Dedifferentiated amniotic fluid mesenchymal stem cell (primary cell): ENCODE measurements around the gene FSIP1.

Source experiments
- DNase-seq: peaks from one replicate; pipeline ENCODE4 v3.0.0-alpha.2; 2016; ENCODE audit errors: extremely low spot score

FSIP1 gene

DNA sequence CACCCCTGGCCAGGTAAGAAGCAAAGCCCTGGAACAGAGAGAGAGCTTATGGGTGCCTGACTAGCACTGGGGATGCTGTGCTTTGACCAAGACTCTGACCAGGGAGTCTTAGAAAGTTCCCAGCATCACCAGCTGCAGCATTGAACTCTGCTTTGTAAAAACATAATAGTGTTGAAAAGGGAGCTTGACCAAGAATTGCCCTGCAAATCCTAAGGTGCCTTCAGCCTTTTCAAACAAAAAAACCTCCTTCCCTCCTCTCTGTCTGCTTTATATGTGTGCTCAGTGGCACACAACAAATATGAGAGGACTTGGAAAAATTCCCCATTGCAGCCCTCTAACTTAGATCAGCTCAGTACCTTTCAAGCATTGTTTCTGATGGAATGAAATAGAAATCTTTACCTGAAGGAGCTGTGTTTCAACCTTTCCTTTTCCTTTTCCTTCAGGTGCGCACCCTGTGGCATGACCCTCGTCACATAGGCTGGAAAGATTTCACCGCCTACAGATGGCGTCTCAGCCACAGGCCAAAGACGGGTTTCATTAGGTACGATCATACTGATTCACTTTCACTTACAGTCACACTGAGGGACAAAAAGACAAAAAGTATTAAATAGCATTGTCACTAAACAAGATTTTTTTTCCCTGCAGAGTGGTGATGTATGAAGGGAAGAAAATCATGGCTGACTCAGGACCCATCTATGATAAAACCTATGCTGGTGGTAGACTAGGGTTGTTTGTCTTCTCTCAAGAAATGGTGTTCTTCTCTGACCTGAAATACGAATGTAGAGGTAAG is 188.8 kb downstream of the FSIP1 start:
- no peak for DNase-seq

DNA sequence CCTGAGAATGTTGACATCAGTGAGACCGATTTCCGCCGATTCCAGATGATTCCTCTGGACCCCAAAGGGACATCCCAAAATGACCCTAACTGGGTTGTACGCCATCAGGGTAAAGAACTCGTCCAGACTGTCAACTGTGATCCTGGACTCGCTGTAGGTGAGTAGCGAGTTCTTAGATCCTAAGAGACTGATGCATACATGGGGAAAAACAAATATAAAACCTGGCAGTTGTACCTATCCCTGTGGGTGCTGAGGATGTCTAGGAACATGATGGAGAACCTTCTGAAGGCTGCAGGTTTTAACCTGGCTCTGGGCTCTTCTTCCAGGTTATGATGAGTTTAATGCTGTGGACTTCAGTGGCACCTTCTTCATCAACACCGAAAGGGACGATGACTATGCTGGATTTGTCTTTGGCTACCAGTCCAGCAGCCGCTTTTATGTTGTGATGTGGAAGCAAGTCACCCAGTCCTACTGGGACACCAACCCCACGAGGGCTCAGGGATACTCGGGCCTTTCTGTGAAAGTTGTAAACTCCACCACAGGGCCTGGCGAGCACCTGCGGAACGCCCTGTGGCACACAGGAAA is 189.5 kb downstream of the FSIP1 start:
- peak; percentile 18 for DNase-seq

DNA sequence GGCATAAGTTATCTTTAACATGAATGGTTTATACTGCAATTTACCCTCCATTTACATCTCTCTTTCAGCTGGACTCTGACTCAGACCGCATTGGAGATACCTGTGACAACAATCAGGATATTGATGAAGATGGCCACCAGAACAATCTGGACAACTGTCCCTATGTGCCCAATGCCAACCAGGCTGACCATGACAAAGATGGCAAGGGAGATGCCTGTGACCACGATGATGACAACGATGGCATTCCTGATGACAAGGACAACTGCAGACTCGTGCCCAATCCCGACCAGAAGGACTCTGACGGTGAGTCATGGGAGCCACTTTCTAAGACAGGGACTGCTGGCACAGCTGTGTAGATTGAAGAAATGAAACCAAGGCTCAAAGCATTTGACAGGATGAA is 190.1 kb downstream of the FSIP1 start:
- peak; percentile 38 for DNase-seq

DNA sequence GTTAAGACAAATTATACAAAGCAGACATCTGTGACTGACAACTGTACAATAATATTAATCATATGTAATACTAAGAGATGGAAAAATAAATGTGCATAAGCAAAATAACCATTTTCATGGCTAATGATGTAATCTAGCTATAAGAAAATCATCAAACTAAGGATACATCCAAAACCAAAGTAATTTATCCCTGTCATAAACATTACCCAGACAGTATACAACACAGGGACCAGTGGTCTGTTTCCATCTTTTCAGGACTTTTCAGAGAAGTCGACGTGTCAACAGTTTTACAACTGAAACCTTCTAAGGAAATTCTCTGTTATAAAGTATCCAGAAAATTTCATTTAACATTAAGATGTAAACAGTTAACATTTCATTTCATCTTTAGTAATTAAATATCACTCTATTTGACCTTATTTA is 190.7 kb downstream of the FSIP1 start:
- peak; percentile 49 for DNase-seq

DNA sequence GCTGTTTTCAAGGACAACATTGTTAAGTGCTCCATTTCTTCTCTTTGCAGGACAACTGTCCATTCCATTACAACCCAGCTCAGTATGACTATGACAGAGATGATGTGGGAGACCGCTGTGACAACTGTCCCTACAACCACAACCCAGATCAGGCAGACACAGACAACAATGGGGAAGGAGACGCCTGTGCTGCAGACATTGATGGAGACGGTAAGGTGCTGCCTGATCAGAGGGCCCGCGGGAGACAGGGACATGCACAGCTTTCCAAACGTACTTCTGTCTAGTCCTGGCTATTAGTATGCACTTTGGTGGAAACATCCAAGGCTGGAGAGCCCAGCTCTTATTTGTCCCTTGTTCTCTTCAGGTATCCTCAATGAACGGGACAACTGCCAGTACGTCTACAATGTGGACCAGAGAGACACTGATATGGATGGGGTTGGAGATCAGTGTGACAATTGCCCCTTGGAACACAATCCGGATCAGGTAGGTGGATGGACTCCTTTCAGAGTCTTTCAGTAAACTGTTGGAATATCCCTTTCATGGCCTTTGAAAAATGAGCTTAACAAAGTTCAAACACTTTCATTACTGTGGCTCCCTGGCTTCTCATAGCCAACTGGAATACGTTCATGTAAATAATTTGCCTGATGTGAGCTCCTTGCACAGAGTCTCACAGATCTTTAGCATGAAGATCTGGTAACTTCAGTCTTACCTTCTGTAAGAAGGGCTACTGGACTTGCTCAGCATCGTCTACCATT is 191.3 kb downstream of the FSIP1 start:
- DNase-seq, result peak; percentile 16

DNA sequence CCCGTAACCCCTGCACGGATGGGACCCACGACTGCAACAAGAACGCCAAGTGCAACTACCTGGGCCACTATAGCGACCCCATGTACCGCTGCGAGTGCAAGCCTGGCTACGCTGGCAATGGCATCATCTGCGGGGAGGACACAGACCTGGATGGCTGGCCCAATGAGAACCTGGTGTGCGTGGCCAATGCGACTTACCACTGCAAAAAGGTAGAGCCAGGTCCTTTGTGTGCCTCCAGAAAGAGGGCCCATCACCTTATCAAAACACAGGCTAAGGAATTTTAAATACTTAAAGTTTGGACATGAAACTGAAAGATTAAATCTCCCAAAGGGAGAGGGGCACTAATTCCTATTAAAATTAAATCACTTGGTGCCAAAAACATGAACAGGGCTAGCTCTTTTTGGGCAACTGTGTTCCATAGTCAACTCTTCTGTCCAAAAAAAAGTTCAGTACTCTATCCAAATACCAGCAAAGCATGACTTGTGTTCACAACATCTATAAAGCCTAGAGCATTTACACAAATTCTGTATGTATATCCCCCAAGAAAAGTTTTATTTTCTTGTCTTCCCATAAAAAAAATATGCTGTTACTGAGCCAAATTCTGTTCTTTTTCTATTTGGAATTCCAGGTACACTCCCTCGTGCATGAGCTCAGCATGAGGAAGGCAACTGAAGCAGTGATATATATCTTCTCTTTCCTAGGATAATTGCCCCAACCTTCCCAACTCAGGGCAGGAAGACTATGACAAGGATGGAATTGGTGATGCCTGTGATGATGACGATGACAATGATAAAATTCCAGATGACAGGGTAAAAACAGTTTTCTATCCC is 192.6 kb downstream of the FSIP1 start:
- peak; percentile 31 for DNase-seq

DNA sequence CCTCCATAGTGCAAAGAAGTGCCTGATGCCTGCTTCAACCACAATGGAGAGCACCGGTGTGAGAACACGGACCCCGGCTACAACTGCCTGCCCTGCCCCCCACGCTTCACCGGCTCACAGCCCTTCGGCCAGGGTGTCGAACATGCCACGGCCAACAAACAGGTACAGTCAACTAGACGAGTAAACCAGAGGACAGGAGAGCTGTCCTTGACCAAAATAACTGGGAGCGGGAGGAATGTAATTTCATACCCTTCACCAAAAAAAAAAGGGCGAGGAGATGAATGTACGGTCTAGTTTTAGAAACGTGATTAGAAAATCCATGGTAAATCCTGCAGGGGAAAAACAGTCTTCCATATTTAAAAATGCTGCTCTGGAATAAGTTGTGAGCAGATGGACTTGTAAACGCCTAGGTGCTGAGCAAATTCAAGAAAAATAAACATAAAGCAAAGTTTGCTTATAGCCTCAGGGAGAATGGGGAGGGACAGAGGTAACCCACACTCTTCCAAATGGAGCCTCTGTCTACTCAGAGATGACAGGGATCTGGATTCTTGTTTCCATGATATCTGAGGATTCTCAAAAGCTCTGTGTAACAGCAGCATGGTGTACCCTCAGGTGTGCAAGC is 193.3 kb downstream of the FSIP1 start:
- DNase-seq, result peak; percentile 16

DNA sequence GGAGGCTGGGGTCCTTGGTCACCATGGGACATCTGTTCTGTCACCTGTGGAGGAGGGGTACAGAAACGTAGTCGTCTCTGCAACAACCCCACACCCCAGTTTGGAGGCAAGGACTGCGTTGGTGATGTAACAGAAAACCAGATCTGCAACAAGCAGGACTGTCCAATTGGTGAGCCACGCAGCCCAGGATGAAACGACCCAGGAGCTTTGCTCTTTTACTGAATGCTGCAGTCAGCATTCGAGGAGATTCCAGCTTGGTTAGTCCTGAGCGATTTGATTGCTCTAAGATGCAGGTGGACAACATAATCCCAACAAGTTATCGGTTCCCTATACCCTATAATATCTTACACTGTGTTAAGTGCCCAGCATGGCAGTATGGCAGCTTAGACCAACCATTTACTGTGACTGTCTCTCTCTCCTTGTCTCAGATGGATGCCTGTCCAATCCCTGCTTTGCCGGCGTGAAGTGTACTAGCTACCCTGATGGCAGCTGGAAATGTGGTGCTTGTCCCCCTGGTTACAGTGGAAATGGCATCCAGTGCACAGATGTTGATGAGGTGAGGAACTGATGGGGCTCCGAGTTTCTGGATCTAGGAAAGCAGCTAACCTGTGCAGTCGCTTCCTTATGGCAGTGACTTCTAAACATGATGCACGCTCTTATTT is 194.0 kb downstream of the FSIP1 start:
- DNase-seq, result peak; percentile 17

DNA sequence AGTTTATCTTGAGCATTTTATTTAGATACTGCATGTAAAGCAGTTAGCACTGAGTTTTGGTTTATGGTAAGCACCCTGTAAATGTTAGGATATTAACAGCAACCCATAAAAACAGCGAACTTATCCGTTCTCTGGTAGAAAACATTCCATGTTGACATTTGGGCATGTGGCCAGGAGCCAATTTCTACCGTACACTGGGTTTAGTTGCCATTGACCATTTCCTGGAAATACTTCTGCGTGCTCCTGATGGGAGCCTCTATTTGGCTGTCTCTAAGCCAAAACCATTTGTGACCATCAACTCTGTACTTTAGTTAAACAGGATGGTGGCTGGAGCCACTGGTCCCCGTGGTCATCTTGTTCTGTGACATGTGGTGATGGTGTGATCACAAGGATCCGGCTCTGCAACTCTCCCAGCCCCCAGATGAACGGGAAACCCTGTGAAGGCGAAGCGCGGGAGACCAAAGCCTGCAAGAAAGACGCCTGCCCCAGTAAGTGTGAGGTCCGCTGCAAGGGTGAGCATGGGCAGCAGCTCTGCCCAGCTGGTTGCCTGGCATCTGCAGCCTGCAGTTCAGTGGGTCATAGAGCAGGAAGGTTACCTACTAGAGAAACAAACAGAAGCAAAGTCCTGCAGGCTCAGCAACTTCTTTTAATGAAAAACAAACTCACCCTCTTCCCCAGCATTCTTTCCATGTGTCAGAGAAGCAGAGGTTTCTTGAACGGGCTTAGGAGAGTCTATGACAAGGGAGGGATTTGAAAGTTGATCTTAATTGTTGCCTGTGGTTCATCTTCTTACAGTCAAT is 194.7 kb downstream of the FSIP1 start:
- peak; percentile 44 for DNase-seq

DNA sequence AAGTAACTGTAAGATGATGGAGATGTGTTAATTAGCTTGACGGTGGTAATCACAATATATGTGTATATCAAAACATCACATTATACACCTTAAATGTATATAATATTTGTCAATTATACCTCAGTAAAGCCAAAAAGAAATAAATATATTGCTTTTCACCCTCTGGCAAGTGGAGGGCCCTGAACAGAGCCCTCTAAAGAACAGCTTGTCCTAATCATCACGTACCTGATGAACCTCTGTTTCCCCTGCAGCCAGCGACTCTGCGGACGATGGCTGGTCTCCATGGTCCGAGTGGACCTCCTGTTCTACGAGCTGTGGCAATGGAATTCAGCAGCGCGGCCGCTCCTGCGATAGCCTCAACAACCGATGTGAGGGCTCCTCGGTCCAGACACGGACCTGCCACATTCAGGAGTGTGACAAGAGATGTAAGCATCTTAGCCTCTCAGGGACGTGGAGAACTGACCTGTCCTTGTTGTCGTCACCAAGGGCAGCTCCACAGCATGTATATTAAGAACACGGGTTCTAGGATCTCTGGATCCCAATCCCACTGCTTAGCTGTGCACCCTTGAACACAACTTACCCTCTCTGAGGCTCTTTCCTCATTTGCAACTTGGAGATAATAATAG is 195.4 kb downstream of the FSIP1 start:
- DNase-seq, result peak; percentile 28

DNA sequence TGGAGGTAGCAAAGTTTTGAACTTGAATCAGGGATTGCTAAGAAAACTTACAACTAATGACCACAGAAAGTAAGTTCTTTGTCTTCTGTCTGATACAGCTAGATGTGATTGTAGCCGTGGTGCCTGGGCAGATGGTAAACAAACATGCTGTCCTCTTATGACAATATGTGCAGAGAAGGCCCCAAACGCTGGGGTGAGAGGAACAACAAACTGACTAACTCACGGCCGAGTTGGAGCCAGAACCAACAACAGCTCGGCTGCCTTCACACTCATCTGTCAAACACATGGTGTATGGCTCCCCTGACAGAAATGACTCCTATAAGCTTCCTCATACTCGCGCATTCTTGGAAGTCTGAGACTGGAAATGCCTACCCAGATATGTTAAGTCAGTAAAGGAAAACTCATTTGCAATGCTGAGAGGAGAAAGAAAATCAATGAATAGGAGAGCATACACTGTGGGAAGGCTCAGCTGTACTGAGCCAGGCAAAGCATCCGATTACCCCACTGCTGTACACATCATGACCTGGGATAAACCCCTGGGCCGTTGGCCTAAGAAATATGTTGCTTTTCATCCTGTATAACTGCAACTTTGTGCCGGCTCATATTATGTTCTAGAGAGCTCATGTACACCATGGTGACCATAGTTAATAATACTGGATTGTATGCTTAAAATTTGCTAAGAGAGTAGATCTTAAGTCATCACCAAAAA is 196.1 kb downstream of the FSIP1 start:
- DNase-seq, result peak; percentile 49

DNA sequence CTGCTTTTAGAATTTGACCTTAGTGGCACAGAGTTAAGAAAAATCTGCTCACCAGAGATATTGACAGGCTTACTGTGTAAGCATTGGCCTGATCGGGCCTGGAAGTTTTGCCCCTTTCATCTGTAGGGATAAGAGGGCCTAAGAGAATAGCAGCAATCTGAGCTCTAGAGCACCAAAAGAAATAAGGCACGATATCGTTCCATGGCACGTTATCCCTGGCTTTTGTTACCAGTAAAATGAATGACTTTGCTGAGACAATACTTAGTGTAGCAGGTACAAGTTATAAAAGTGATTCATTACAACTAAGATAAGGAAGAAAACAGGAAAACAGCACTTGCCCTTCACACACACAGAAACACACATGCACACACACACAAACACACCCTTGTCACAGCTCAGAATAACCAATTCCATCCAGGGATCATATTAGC is 196.8 kb downstream of the FSIP1 start:
- peak; percentile 14 for DNase-seq

DNA sequence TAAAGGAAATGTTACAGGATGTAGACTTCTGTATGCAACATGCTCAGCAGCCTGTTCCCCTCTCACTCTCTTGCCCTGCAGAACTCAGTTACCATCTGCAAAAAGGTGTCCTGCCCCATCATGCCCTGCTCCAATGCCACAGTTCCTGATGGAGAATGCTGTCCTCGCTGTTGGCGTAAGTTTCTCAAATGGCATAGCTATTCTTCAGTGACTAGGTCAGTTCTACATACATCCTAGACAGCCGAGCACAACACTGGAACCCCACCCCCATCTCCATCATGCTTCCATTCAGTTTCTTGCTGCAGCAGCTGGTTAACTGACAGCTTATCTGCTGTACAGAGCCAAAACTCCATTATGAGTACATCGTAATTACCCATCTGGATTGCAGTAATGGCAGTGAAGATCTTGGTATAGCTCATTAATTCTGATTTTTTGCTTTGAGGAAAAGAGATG is 197.2 kb downstream of the FSIP1 start:
- no peak for DNase-seq

DNA sequence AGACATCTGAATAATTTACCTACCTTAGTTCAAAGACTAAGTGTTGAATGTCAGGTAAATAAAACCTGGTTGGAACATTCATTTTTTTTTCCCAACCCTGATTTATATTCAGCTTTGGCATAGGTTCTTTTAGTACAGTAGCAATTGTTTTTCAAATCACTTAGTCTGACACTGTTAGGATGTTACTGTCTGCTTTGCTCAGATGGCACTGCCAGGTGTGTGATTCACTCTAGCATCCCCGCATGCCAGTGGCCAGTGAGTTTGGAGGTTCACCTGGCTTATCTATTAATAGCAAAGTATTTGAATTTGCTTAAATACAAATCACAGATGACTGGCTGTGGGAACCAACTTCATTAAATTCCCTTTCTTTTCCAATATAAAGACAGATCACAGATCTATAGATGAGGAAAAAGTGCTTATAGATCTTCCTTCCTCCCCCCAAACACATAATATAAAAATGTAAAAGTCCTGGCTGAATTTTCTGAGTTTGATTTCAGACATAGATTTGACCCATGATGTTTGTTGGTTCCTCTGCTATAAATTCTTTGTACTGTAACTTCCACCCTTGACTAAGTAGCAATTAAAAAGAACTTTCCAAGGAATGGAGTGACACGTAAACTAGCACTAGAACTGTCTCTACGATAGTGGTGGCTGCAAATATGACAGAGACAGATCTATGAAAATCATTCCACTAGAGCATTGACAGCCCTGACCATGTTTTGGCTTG is 197.8 kb downstream of the FSIP1 start:
- DNase-seq, result no peak

DNA sequence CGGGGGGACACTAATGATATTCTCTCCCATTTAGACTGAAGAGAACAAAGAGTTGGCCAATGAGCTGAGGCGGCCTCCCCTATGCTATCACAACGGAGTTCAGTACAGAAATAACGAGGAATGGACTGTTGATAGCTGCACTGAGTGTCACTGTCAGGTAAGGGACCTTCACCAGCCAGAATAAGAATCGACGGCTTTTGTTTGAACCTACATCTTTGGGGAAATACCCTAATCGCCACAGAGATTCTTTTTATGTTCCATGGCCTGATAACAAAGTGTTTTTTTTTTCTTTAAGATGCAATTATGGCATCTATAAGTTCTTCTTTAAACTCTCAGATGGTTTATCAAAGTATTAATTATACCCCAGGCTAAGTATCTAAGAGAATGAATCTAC is 198.4 kb downstream of the FSIP1 start:
- DNase-seq, result no peak

DNA sequence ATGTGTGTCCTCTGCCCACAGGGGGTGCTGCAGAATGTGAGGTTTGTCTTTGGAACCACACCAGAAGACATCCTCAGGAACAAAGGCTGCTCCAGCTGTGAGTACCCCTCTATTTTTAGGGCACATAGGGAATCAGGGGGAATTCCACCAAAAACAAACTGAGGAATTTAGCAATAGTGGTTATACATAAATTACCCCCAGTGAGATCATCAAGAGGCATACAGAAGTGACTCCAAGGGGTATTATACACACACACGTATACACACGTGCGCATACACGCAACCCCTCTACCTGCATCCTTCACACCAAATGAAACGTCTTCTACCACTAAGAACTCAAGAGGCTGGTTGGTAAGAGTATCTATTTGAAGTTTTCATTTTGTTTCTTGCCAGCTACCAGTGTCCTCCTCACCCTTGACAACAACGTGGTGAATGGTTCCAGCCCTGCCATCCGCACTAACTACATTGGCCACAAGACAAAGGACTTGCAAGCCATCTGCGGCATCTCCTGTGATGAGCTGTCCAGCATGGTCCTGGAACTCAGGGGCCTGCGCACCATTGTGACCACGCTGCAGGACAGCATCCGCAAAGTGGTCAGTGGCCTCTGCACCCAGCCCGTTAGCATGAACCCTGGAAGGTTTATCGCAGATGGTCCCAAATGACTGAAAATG is 198.9 kb downstream of the FSIP1 start:
- DNase-seq, result peak; percentile 22

DNA sequence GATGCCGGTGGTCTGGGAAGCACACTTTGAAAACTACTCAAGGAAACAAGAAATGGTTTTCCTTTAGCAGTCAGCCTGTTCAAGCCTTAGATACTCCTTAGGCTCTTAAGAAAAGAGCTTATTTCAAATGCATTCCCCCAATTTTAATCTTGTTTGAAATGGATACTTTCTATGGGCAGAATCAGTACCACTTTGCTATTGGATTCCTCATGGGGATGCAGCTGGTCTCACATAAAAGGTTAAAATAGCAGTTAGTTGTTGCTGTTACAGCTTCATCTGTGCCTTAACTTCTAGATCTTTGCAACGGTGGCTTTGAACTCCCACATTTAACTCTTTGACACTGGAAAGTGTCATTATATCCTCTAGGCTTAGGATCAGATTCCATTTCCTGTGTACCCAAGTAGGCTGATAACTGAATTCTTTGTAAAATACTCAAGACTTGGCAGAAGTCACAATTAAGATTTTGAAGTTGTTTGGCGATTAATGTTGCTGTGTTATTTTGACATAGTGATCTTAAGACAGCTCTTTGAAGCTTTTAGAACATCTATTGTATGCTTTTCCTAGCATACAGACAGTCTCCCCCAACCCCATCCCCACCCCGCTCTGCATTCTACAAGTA is 199.6 kb downstream of the FSIP1 start:
- peak; percentile 44 for DNase-seq
